Right forelimb (tissue), 1 donor: ENCODE results near the gene CARD10.

Experiments used
- DNase-seq: peaks from one replicate; pipeline ENCODE4 v3.0.0-alpha.2; 2018

CARD10 gene

GRCh38 chr22:37525073-37525745 lies 6.0 kb upstream of the CARD10 start:
- no peak for DNase-seq

- no peak for DNase-seq
Observed at GRCh38 chr22:37522482-37522881, 3.3 kb upstream of the CARD10 start.

- no peak for DNase-seq
Observed at GRCh38 chr22:37521236-37521739, 2.1 kb upstream of the CARD10 start.

- no peak for DNase-seq
Observed at GRCh38 chr22:37520776-37521191, 1.6 kb upstream of the CARD10 start.

- no peak for DNase-seq
Observed at GRCh38 chr22:37518509-37519267, 527 bp downstream of the CARD10 start.

GRCh38 chr22:37517826-37518450 lies 1.3 kb downstream of the CARD10 start:
- no peak for DNase-seq

- DNase-seq: no peak
Observed at GRCh38 chr22:37516456-37516855, 2.8 kb downstream of the CARD10 start.

- DNase-seq: no peak
Observed at GRCh38 chr22:37515901-37516300, 3.3 kb downstream of the CARD10 start.

GRCh38 chr22:37514526-37515051 lies 4.6 kb downstream of the CARD10 start:
- DNase-seq: no peak

- DNase-seq: no peak
Observed at GRCh38 chr22:37511395-37512104, 7.7 kb downstream of the CARD10 start.

GRCh38 chr22:37510091-37510490 lies 9.1 kb downstream of the CARD10 start:
- no peak for DNase-seq

- no peak for DNase-seq
Observed at GRCh38 chr22:37509059-37509860, 10.0 kb downstream of the CARD10 start.

- DNase-seq: no peak
Observed at GRCh38 chr22:37508431-37508992, 10.7 kb downstream of the CARD10 start.

GRCh38 chr22:37507731-37508130 lies 11.5 kb downstream of the CARD10 start:
- no peak for DNase-seq

- no peak for DNase-seq
Observed at GRCh38 chr22:37505989-37506388, 13.2 kb downstream of the CARD10 start.

- DNase-seq: no peak
Observed at GRCh38 chr22:37505565-37505964, 13.7 kb downstream of the CARD10 start.

GRCh38 chr22:37504964-37505363 lies 14.3 kb downstream of the CARD10 start:
- no peak for DNase-seq

- DNase-seq: no peak
Observed at GRCh38 chr22:37503850-37504249, 15.4 kb downstream of the CARD10 start.

GRCh38 chr22:37503183-37503683 lies 16.0 kb downstream of the CARD10 start:
- DNase-seq: no peak

- no peak for DNase-seq
Observed at GRCh38 chr22:37502342-37503182, 16.7 kb downstream of the CARD10 start.
